Measurements from ENCODE around the gene STUM.

DNA sequence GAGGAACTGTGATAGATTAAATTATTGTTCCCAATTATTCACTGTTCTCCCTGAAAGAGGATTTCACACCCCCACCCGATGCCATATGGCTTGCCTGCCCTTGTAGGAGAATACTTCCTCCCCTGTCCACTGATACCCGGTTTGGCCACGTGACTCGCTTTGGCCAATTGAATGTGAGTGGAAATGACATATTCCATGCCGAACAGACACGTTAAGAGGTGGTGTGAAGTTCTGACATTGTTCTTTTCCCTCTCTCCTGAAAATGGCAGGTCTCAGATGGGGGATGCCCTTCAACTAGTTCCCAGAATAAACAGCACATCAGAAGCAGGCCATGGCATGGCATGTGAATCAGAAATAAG, 5.3 kb downstream of the STUM start:
- no peak for TF ChIP-seq POLR2AphosphoS5 (IDR thresholded peaks at IDR 0.05; ENCODE audit: low read depth, low read length)
- TF ChIP-seq, protein P1, sequence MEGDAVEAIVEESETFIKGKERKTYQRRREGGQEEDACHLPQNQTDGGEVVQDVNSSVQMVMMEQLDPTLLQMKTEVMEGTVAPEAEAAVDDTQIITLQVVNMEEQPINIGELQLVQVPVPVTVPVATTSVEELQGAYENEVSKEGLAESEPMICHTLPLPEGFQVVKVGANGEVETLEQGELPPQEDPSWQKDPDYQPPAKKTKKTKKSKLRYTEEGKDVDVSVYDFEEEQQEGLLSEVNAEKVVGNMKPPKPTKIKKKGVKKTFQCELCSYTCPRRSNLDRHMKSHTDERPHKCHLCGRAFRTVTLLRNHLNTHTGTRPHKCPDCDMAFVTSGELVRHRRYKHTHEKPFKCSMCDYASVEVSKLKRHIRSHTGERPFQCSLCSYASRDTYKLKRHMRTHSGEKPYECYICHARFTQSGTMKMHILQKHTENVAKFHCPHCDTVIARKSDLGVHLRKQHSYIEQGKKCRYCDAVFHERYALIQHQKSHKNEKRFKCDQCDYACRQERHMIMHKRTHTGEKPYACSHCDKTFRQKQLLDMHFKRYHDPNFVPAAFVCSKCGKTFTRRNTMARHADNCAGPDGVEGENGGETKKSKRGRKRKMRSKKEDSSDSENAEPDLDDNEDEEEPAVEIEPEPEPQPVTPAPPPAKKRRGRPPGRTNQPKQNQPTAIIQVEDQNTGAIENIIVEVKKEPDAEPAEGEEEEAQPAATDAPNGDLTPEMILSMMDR (IDR thresholded peaks at IDR 0.05): no peak
- TF ChIP-seq SIN3A (IDR thresholded peaks at IDR 0.05; ENCODE audit: borderline replicate concordance, insufficient read depth, low read depth, low read length): no peak
- TF ChIP-seq, protein P2, sequence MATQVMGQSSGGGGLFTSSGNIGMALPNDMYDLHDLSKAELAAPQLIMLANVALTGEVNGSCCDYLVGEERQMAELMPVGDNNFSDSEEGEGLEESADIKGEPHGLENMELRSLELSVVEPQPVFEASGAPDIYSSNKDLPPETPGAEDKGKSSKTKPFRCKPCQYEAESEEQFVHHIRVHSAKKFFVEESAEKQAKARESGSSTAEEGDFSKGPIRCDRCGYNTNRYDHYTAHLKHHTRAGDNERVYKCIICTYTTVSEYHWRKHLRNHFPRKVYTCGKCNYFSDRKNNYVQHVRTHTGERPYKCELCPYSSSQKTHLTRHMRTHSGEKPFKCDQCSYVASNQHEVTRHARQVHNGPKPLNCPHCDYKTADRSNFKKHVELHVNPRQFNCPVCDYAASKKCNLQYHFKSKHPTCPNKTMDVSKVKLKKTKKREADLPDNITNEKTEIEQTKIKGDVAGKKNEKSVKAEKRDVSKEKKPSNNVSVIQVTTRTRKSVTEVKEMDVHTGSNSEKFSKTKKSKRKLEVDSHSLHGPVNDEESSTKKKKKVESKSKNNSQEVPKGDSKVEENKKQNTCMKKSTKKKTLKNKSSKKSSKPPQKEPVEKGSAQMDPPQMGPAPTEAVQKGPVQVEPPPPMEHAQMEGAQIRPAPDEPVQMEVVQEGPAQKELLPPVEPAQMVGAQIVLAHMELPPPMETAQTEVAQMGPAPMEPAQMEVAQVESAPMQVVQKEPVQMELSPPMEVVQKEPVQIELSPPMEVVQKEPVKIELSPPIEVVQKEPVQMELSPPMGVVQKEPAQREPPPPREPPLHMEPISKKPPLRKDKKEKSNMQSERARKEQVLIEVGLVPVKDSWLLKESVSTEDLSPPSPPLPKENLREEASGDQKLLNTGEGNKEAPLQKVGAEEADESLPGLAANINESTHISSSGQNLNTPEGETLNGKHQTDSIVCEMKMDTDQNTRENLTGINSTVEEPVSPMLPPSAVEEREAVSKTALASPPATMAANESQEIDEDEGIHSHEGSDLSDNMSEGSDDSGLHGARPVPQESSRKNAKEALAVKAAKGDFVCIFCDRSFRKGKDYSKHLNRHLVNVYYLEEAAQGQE (IDR thresholded peaks at IDR 0.05; ENCODE audit: insufficient read depth in 1 of 2, low read depth in 2 of 2, low read length in 1 of 2): no peak
- TF ChIP-seq TCF7L2 (IDR thresholded peaks at IDR 0.05; ENCODE audit: low read depth, low read length): no peak

All from Panc1 (cell line).